Type B pancreatic cell (in vitro differentiated cells): ENCODE results near the gene TWIST2. TPM values are rescaled to one million over a fixed set of nuclear protein-coding genes. Genes with fewer than 3 reads are reported as not detected.

Experiments used
- DNase-seq: peaks from one replicate; pipeline ENCODE4 v3.0.0; 2021; ENCODE audit warnings: mixed read lengths; ENCODE audit not compliant: unreplicated experiment; ENCODE audit errors: extremely low spot score
- H3K27ac Mint-ChIP-seq: 2 replicates; pipeline ENCODE4 v1.8.0; 2021; ENCODE audit warnings: mild to moderate bottlenecking, mixed read lengths
- H3K27me3 Mint-ChIP-seq: 2 replicates; pipeline ENCODE4 v1.8.0; 2021; ENCODE audit warnings: mixed read lengths
- H3K36me3 Mint-ChIP-seq: 2 replicates; pipeline ENCODE4 v1.8.0; 2021; ENCODE audit warnings: mixed read lengths
- H3K4me1 Mint-ChIP-seq: one replicate; pipeline ENCODE4 v1.8.0; 2021; ENCODE audit warnings: mixed read lengths; ENCODE audit not compliant: unreplicated experiment
- H3K4me3 Mint-ChIP-seq: 2 replicates; pipeline ENCODE4 v1.8.0; 2021; ENCODE audit warnings: mild to moderate bottlenecking, mixed read lengths
- H3K9me3 Mint-ChIP-seq: 2 replicates; pipeline ENCODE4 v1.8.0; 2021; ENCODE audit warnings: mixed read lengths
- total RNA-seq: library from RNA; stranded (reverse); gene quantifications from 2 replicates; pipeline ENCODE4 v1.2.1, GENCODE V29; 2021; ENCODE audit warnings: low replicate concordance
- TF ChIP-seq, protein P1 (sequence below): fragments of 200-600 bp; sonication (generic); conservative IDR thresholded peaks from 2 replicates; pipeline ENCODE4 v1.5.0; 2021; ENCODE audit warnings: antibody characterized with exemption, mild to moderate bottlenecking

Gene TWIST2
- total RNA-seq, 1 donor from 2014 or later: 27.3 TPM

DNA sequence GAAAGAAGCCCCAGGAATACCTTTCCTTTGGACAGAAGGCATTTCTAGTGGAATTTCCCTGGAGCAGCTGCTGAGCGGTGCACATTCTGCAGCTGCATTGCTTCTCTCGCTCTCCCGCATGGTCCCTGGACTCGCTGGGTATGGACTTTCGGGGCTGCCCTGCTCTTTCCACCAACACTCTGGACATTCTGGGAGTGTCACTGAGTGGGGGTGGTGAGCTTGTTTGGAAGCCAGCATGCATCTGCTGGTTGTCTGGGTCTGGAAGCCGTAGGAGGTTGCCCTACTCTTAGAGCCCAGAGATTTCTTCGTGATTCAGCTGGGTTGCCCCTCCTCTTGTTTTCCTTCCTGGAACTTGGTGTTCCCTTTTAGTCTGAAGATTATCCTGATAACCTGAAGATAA lies 52.6 kb downstream of the TWIST2 start:
- no peak overlapping the region for H3K4me3 Mint-ChIP-seq
- H3K27me3 Mint-ChIP-seq: peaks cover 6% of the 10 kb centered on the region
- H3K9me3 Mint-ChIP-seq: no peaks in the 10 kb centered on the region
- no peaks in the 10 kb centered on the region for H3K36me3 Mint-ChIP-seq
- no peak overlapping the region for H3K27ac Mint-ChIP-seq
- no peak for DNase-seq
- peaks cover 24% of the 10 kb centered on the region for H3K4me1 Mint-ChIP-seq
- TF ChIP-seq, protein P1, sequence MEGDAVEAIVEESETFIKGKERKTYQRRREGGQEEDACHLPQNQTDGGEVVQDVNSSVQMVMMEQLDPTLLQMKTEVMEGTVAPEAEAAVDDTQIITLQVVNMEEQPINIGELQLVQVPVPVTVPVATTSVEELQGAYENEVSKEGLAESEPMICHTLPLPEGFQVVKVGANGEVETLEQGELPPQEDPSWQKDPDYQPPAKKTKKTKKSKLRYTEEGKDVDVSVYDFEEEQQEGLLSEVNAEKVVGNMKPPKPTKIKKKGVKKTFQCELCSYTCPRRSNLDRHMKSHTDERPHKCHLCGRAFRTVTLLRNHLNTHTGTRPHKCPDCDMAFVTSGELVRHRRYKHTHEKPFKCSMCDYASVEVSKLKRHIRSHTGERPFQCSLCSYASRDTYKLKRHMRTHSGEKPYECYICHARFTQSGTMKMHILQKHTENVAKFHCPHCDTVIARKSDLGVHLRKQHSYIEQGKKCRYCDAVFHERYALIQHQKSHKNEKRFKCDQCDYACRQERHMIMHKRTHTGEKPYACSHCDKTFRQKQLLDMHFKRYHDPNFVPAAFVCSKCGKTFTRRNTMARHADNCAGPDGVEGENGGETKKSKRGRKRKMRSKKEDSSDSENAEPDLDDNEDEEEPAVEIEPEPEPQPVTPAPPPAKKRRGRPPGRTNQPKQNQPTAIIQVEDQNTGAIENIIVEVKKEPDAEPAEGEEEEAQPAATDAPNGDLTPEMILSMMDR: no peak

DNA sequence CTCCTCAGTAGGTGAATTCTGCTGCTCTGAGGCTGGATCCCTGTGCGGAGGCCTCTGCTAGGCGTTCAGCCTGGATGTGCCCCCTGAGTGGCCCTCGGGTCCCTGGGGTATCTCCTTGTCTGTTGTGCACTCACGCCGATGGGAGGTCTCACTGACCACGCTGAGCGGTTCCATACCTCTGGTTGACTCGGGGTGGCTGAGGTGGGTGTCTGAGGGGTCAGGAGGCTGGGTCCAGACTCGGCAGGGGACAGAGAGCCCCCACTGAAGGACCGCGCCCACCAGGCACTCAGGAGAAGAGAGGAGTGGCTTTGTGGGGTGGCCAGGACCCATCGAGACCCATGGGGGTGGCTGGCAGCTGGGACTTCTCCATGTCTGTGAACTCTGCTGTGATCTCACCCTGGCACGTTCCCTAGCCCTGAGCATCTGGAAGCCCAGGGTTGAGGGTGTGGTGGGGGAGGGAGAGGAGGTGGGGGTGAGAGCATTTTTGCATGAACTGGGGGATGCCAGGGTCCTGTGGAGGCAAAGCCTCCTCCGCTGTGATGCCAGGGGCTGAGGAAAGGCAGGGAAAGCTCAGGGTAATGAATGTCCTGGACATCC lies 53.7 kb downstream of the TWIST2 start:
- H3K27ac Mint-ChIP-seq: no peak overlapping the region

DNA sequence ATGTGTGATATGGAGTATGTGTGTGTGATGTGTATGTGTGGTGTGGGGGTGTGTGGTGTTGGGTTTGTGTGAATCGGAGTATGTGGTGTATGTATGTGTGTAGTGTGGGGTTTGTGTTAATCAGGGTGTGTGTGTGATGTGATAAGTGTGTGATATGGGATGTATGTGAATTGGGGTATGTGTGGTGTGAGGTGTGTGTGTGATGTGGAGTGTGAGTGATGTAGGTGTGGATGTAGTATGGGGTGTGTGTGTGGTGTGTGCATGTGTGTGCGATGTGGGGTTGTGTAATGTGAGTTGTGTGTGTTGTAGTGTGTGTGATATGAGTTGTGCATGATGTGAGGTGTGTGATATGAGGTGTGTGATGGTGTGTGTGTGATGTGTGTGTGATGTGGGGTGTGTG lies 54.4 kb downstream of the TWIST2 start:
- DNase-seq: no peak
- Mint-ChIP-seq H3K9me3 (no peaks in the 10 kb centered on the region), H3K4me3 (no peak overlapping the region), H3K4me1 (peaks cover 23% of the 10 kb centered on the region), H3K27me3 (peaks cover 9% of the 10 kb centered on the region), H3K36me3 (peaks cover 4% of the 10 kb centered on the region), H3K27ac (no peak overlapping the region)
- TF ChIP-seq, protein P1: no peak

More for the DNA sequence above, 53.7 kb downstream of the TWIST2 start:
- DNase-seq: no peak
- Mint-ChIP-seq H3K4me3 (no peak overlapping the region), H3K4me1 (peaks cover 28% of the 10 kb centered on the region), H3K36me3 (peaks cover 4% of the 10 kb centered on the region), H3K9me3 (no peaks in the 10 kb centered on the region), H3K27me3 (peaks cover 9% of the 10 kb centered on the region)
- TF ChIP-seq, protein P1: no peak

DNA sequence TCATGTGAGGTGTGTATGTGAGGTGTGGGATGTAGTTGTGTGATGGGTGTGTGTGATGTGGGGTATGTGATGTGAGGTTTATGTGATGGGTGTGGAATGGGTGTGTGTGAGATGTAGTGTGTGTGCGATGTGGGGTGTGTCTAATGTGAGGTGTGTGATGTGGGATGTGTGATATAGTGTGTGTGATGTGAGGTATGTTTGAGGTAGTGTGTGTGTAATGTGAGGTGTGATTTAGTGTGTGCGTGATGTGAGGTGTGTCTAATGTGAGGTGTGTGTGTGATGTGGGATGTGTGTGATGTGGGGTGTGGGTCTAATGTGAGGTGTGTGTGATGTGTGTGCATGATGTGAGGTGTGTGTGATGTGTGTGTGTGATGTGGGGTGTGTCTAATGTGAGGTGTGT lies 55.3 kb downstream of the TWIST2 start:
- peaks cover 4% of the 10 kb centered on the region for H3K36me3 Mint-ChIP-seq
- peaks cover 23% of the 10 kb centered on the region for H3K4me1 Mint-ChIP-seq
- no peak overlapping the region for H3K4me3 Mint-ChIP-seq
- TF ChIP-seq, protein P1: no peak
- DNase-seq: no peak
- H3K9me3 Mint-ChIP-seq: no peaks in the 10 kb centered on the region
- H3K27ac Mint-ChIP-seq: no peak overlapping the region
- peaks cover 9% of the 10 kb centered on the region for H3K27me3 Mint-ChIP-seq

DNA sequence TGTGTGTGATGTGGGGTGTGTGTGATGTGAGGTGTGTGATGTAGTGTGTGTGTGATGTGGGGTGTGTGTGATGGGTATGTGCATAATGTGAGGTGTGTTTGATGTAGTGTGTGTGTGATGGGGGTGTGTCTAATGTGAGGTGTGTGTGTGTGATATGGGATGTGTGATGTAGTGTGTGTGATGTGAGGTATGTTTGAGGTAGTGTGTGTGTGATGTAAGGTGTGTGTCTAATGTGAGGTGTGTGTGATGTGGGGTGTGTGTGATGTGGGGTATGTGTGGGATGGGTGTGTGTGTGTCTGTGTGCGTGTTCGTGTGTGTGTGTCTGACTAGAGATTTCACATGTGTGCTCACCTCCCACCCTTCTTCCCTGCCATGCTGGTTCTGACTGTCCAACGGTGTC lies 56.3 kb downstream of the TWIST2 start:
- TF ChIP-seq, protein P1: no peak
- no peak for DNase-seq
- peaks cover 9% of the 10 kb centered on the region for H3K27me3 Mint-ChIP-seq
- no peaks in the 10 kb centered on the region for H3K9me3 Mint-ChIP-seq
- H3K36me3 Mint-ChIP-seq: peaks cover 4% of the 10 kb centered on the region
- H3K4me1 Mint-ChIP-seq: peaks cover 21% of the 10 kb centered on the region
- H3K27ac Mint-ChIP-seq: no peak overlapping the region
- no peak overlapping the region for H3K4me3 Mint-ChIP-seq
